AG04450 (cell line): ENCODE measurements around the gene FCHSD2. TPM values are rescaled to one million over a fixed set of nuclear protein-coding genes. Genes with fewer than 3 reads are reported as not detected.
"Not testable (repeated sequence)": the region's sequence is repeated elsewhere in the genome, so short reads cannot be mapped to it uniquely, and the experiment has no call there.

Experiments used
- CTCF ChIA-PET: fragments of 300-600, 350-600 bp; formaldehyde crosslinking; extraction: SDS; loops from one replicate; lab custom pipeline; 2022; ENCODE audit warnings: antibody characterized with exemption, inconsistent platforms; lab: Charles Lee
- POLR2A ChIA-PET: fragments of 350-600 bp; formaldehyde crosslinking; extraction: SDS; loops from one replicate; lab custom pipeline; 2021; ENCODE audit warnings: antibody characterized with exemption, inconsistent platforms; lab: Yijun Ruan, JAX
- DNase-seq: peaks from one replicate; pipeline ENCODE4 v3.0.0-alpha.2; 2011; ENCODE audit warnings: low read depth, low spot score
- H3K27ac ChIP-seq: one replicate; pipeline ENCODE4 v1.5.1; 2012; ENCODE audit warnings: low read depth, low read length, control low read depth
- H3K27me3 ChIP-seq: one replicate; pipeline ENCODE4 v1.6.0; 2012; ENCODE audit warnings: low read length; ENCODE audit not compliant: control insufficient read depth, insufficient read depth
- H3K4me3 ChIP-seq: 2 replicates; pipeline ENCODE4 v1.5.1; 2011; ENCODE audit warnings: mild to moderate bottlenecking, low read depth, low read length, control low read depth
- H3K9me3 ChIP-seq: 2 replicates; pipeline ENCODE4 v1.5.1; 2012; ENCODE audit warnings: low read length; ENCODE audit not compliant: control insufficient read depth, insufficient read depth
- CTCF ChIP-seq: IDR thresholded peaks from 2 replicates; pipeline ENCODE4 v1.5.1; 2011; ENCODE audit warnings: low read depth, low read length, control low read depth, inconsistent platforms
- polyA plus RNA-seq: library from polyadenylated mRNA; depleted of rRNA; stranded (reverse); fragments of >200 nt; gene quantifications from 2 replicates; pipeline ENCODE4 v1.2.3, GENCODE V29; 2011

FCHSD2 gene
- polyA plus RNA-seq, 1 experiment, result 24.7 TPM

- no peaks in the 10 kb centered on the region for H3K27me3 ChIP-seq
- no peak for TF ChIP-seq CTCF
- H3K4me3 ChIP-seq, result no peak overlapping the region
- DNase-seq, result no peak
- ChIA-PET CTCF (no interaction called here), POLR2A (no interaction called here)
- H3K9me3 ChIP-seq, result no peaks in the 10 kb centered on the region
- no peak overlapping the region for H3K27ac ChIP-seq
Observed at GRCh38 chr11:73034331-73034730, 107.8 kb downstream of the FCHSD2 start.

GRCh38 chr11:73030130-73030529, 112.0 kb downstream of the FCHSD2 start:
- Histone ChIP-seq H3K9me3 (peaks cover 13% of the 10 kb centered on the region), H3K27me3 (no peaks in the 10 kb centered on the region), H3K4me3 (no peak overlapping the region), H3K27ac (no peak overlapping the region)
- no peak for DNase-seq
- POLR2A ChIA-PET, result no interaction called here
- TF ChIP-seq CTCF, result no peak
- CTCF ChIA-PET, result no interaction called here

- DNase-seq, result no peak
- no peak for TF ChIP-seq CTCF
- POLR2A ChIA-PET, result no interaction called here
- H3K9me3 ChIP-seq, result peaks cover 13% of the 10 kb centered on the region
- no peak overlapping the region for H3K4me3 ChIP-seq
- CTCF ChIA-PET, result no interaction called here
- H3K27me3 ChIP-seq, result no peaks in the 10 kb centered on the region
- no peak overlapping the region for H3K27ac ChIP-seq
Observed at GRCh38 chr11:73029403-73029802, 112.7 kb downstream of the FCHSD2 start.

- TF ChIP-seq CTCF, result no peak
- CTCF ChIA-PET, result no interaction called here
Observed at GRCh38 chr11:73028611-73029010, 113.5 kb downstream of the FCHSD2 start.

GRCh38 chr11:73027840-73028239, 114.3 kb downstream of the FCHSD2 start:
- H3K27me3 ChIP-seq, CTCF ChIA-PET, H3K4me3 ChIP-seq, H3K27ac ChIP-seq, POLR2A ChIA-PET, DNase-seq: not testable (repeated sequence)
- H3K9me3 ChIP-seq, result peaks cover 13% of the 10 kb centered on the region

More at GRCh38 chr11:73028611-73029010, 113.5 kb downstream of the FCHSD2 start:
- Histone ChIP-seq H3K27ac (no peak overlapping the region), H3K4me3 (no peak overlapping the region), H3K27me3 (no peaks in the 10 kb centered on the region), H3K9me3 (peaks cover 13% of the 10 kb centered on the region)
- no peak for DNase-seq
- POLR2A ChIA-PET, result no interaction called here

- ChIA-PET POLR2A (no interaction called here), CTCF (no interaction called here)
- H3K27me3 ChIP-seq, result no peaks in the 10 kb centered on the region
- no peak for TF ChIP-seq CTCF
- no peak overlapping the region for H3K4me3 ChIP-seq
- H3K9me3 ChIP-seq, result peaks cover 13% of the 10 kb centered on the region
- no peak for DNase-seq
- no peak overlapping the region for H3K27ac ChIP-seq
Observed at GRCh38 chr11:73024639-73025038, 117.5 kb downstream of the FCHSD2 start.
